ENCODE results near the gene LHFPL3.

Gene LHFPL3

DNA sequence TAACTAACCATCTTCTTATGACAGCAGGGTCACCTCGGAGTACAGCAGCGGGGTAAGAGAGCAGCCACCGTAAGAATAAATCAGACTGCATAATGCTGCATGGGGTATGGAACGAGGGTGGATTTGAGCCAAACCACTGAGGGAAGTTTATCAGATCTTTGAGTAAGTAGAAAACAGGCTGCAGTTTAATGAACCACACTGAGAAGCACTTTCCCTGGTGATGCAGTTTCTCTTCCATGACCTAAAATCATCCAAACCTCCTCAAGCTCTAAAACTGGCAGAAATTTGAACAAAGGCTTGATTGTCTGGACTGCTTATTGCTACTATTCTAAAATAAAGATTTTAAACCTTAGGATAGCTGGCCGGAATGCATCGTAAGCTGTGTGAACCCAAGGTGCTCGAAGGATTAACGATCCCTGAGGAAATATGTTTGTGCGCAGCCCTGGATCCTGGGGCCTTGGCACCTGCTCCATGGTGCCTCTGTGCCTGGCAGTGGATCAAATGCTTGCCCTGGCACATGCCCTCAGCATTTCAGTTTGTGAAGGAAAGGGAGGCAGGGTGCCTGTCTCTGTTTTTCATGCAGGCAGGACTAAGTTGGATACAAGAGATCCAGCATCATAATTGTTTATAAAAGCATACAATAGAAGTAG is 322.7 kb downstream of the LHFPL3 start:
- H3K4me1 ChIP-seq (ENCODE audit: control insufficient read depth, insufficient read depth, low read depth, low read length) = no peaks in the 10 kb centered on the region
- H2AK5ac ChIP-seq (ENCODE audit: low read length, severe bottlenecking) = no peak overlapping the region
- H2BK5ac ChIP-seq (ENCODE audit: low read depth, low read length, poor library complexity, severe bottlenecking) = no peak overlapping the region
- no peak overlapping the region for H2BK120ac ChIP-seq (ENCODE audit: low read depth, low read length)
- H3K9ac ChIP-seq (ENCODE audit: low read length) = no peak overlapping the region
- H2BK12ac ChIP-seq (ENCODE audit: low read length in 2 of 2) = no peak overlapping the region
- no peak overlapping the region for H3K23ac ChIP-seq (ENCODE audit: low read length in 2 of 2)
- H3K18ac ChIP-seq (ENCODE audit: low read depth in 1 of 2, low read length in 2 of 2) = no peak overlapping the region
- H3K14ac ChIP-seq (ENCODE audit: low read length in 2 of 2) = no peak overlapping the region
- DNase-seq = no peak
- no peak overlapping the region for H3K4me2 ChIP-seq (ENCODE audit: low read length, poor library complexity, severe bottlenecking)
- H3K27ac ChIP-seq (ENCODE audit: low read length, poor library complexity, severe bottlenecking) = no peak overlapping the region
- H3K36me3 ChIP-seq (ENCODE audit: control insufficient read depth in 1 of 2, insufficient read depth in 2 of 2, low read depth in 1 of 2, low read length in 2 of 2) = no peaks in the 10 kb centered on the region
- H3K79me1 ChIP-seq (replicated peaks; ENCODE audit: low read length, poor library complexity, severe bottlenecking) = no peaks in the 10 kb centered on the region
- 77% methylated on average over 9 of the region's 9 CpGs for WGBS
- no peak overlapping the region for H4K8ac ChIP-seq (ENCODE audit: low read length)
- no peak overlapping the region for H3K4ac ChIP-seq (ENCODE audit: low read depth in 1 of 2, low read length in 2 of 2)
- peaks cover 0 to 26% of the 10 kb centered on the region in 2 experiments for H3K27me3 ChIP-seq (ENCODE audit: control insufficient read depth in 1 of 2, insufficient read depth in 1 of 2, low read length in 2 of 2)
- H3K9me3 ChIP-seq (ENCODE audit: control insufficient read depth, low read length) = no peaks in the 10 kb centered on the region
- H4K91ac ChIP-seq (ENCODE audit: low read length) = no peak overlapping the region
- H3K4me3 ChIP-seq (ENCODE audit: insufficient read depth in 1 of 2, low read depth in 1 of 2, low read length in 2 of 2) = no peak overlapping the region
- no peak overlapping the region for H2BK15ac ChIP-seq (ENCODE audit: low read depth, poor library complexity, severe bottlenecking)
- no peak overlapping the region for H2AFZ ChIP-seq (ENCODE audit: low read depth, low read length)

DNA sequence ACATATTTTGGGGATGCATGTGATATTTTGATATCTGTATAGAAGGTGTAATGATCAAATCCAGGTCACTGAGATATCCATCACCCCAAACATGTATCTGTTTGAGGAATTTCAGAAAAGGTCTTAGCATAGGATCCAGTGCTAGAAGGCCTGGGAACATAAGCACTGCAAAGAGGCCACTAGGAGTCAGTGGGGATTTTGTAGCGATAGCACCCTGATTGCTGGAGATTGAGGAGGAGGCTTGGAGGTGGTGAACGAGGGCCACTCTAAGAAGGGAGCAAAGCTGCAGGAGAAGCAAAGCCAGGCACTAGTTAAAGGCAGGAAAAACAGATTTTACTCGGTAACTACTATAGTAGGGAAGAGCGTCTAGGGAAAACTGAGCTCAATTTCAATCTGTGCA is 324.0 kb downstream of the LHFPL3 start:
- Histone ChIP-seq H4K8ac (ENCODE audit: low read length) (no peak overlapping the region), H2AFZ (ENCODE audit: low read depth, low read length) (no peak overlapping the region), H4K91ac (ENCODE audit: low read length) (no peak overlapping the region), H3K4me1 (ENCODE audit: control insufficient read depth, insufficient read depth, low read depth, low read length) (no peaks in the 10 kb centered on the region), H3K27me3 (ENCODE audit: control insufficient read depth in 1 of 2, insufficient read depth in 1 of 2, low read length in 2 of 2) (peaks cover 0 to 26% of the 10 kb centered on the region in 2 experiments), H3K4me2 (ENCODE audit: low read length, poor library complexity, severe bottlenecking) (no peak overlapping the region), H2AK5ac (ENCODE audit: low read length, severe bottlenecking) (no peak overlapping the region), H3K23ac (ENCODE audit: low read length in 2 of 2) (no peak overlapping the region), H2BK5ac (ENCODE audit: low read depth, low read length, poor library complexity, severe bottlenecking) (no peak overlapping the region), H3K4ac (ENCODE audit: low read depth in 1 of 2, low read length in 2 of 2) (no peak overlapping the region), H2BK120ac (ENCODE audit: low read depth, low read length) (no peak overlapping the region), H3K9ac (ENCODE audit: low read length) (no peak overlapping the region), H3K4me3 (ENCODE audit: insufficient read depth in 1 of 2, low read depth in 1 of 2, low read length in 2 of 2) (no peak overlapping the region), H3K79me1 (replicated peaks; ENCODE audit: low read length, poor library complexity, severe bottlenecking) (no peaks in the 10 kb centered on the region), H3K36me3 (ENCODE audit: control insufficient read depth in 1 of 2, insufficient read depth in 2 of 2, low read depth in 1 of 2, low read length in 2 of 2) (no peaks in the 10 kb centered on the region), H2BK15ac (ENCODE audit: low read depth, poor library complexity, severe bottlenecking) (no peak overlapping the region), H2BK12ac (ENCODE audit: low read length in 2 of 2) (no peak overlapping the region), H3K9me3 (ENCODE audit: control insufficient read depth, low read length) (no peaks in the 10 kb centered on the region), H3K18ac (ENCODE audit: low read depth in 1 of 2, low read length in 2 of 2) (no peak overlapping the region), H3K27ac (ENCODE audit: low read length, poor library complexity, severe bottlenecking) (no peak overlapping the region), H3K14ac (ENCODE audit: low read length in 2 of 2) (no peak overlapping the region)
- 64% methylated on average over 4 of the region's 4 CpGs for WGBS
- DNase-seq = no peak

DNA sequence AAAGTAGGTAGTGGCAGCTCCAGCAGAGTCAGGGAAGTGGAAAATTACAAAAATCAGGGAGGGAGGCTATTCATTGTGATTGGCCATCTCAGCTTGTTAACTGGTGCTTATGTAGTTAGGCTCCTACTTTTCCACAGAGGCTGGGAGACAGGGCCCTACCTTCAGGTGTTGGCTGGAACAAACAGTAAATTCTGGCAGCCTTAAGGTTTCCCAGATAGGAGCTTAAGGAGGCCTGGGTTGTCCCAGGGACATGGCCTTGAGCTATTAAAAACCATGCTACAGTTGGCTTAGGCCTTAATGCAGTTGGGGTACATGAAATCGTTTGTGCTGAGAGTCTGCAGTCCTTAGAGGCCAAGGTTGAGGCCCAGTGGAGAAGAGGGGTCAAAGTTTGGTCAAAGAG is 324.5 kb downstream of the LHFPL3 start:
- Histone ChIP-seq H3K27ac (ENCODE audit: low read length, poor library complexity, severe bottlenecking) (no peak overlapping the region), H3K27me3 (ENCODE audit: control insufficient read depth in 1 of 2, insufficient read depth in 1 of 2, low read length in 2 of 2) (peaks cover 0 to 26% of the 10 kb centered on the region in 2 experiments), H2AK5ac (ENCODE audit: low read length, severe bottlenecking) (no peak overlapping the region), H2BK5ac (ENCODE audit: low read depth, low read length, poor library complexity, severe bottlenecking) (no peak overlapping the region), H4K91ac (ENCODE audit: low read length) (no peak overlapping the region), H3K14ac (ENCODE audit: low read length in 2 of 2) (no peak overlapping the region), H2AFZ (ENCODE audit: low read depth, low read length) (no peak overlapping the region), H3K36me3 (ENCODE audit: control insufficient read depth in 1 of 2, insufficient read depth in 2 of 2, low read depth in 1 of 2, low read length in 2 of 2) (no peaks in the 10 kb centered on the region), H3K23ac (ENCODE audit: low read length in 2 of 2) (no peak overlapping the region), H3K79me1 (replicated peaks; ENCODE audit: low read length, poor library complexity, severe bottlenecking) (no peaks in the 10 kb centered on the region), H2BK120ac (ENCODE audit: low read depth, low read length) (no peak overlapping the region), H3K18ac (ENCODE audit: low read depth in 1 of 2, low read length in 2 of 2) (no peak overlapping the region), H4K8ac (ENCODE audit: low read length) (no peak overlapping the region), H2BK12ac (ENCODE audit: low read length in 2 of 2) (no peak overlapping the region), H3K4me3 (ENCODE audit: insufficient read depth in 1 of 2, low read depth in 1 of 2, low read length in 2 of 2) (no peak overlapping the region), H3K4me2 (ENCODE audit: low read length, poor library complexity, severe bottlenecking) (no peak overlapping the region), H3K9me3 (ENCODE audit: control insufficient read depth, low read length) (no peaks in the 10 kb centered on the region), H2BK15ac (ENCODE audit: low read depth, poor library complexity, severe bottlenecking) (no peak overlapping the region), H3K4me1 (ENCODE audit: control insufficient read depth, insufficient read depth, low read depth, low read length) (no peaks in the 10 kb centered on the region), H3K9ac (ENCODE audit: low read length) (no peak overlapping the region), H3K4ac (ENCODE audit: low read depth in 1 of 2, low read length in 2 of 2) (no peak overlapping the region)
- WGBS = 7% methylated on average over 1 of the region's 1 CpG
- DNase-seq = no peak

DNA sequence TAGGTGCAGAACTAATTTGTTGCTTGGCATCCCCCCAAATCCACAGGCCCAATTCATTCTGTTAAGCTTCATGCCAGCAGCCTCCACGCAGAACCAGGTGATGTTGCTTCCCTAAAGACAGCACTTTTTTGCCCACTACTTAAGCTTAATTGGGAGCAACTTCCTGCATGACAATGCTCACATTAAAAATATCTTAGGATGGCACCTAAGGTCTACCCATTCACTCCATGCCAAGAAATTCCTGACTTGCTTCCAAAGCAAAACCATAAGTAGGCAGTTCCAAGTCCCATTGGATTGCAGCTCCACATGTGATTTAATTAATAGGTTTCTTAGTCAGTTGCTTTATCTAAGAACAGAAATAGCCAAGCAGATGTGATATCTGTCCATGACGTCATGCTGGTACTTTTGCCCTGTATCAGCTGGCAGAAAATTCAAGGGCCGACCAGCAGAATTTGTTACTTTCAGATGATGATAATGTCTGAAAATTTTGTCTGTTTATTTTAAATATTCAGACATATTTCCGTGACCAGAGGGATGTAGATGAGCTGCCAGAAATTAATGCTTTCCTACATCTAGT is 325.5 kb downstream of the LHFPL3 start:
- Histone ChIP-seq H3K9me3 (ENCODE audit: control insufficient read depth, low read length) (no peaks in the 10 kb centered on the region), H2BK15ac (ENCODE audit: low read depth, poor library complexity, severe bottlenecking) (no peak overlapping the region), H3K36me3 (ENCODE audit: control insufficient read depth in 1 of 2, insufficient read depth in 2 of 2, low read depth in 1 of 2, low read length in 2 of 2) (no peaks in the 10 kb centered on the region), H2BK120ac (ENCODE audit: low read depth, low read length) (no peak overlapping the region), H3K9ac (ENCODE audit: low read length) (no peak overlapping the region), H2AFZ (ENCODE audit: low read depth, low read length) (no peak overlapping the region), H4K91ac (ENCODE audit: low read length) (no peak overlapping the region), H3K4ac (ENCODE audit: low read depth in 1 of 2, low read length in 2 of 2) (no peak overlapping the region), H3K18ac (ENCODE audit: low read depth in 1 of 2, low read length in 2 of 2) (no peak overlapping the region), H2BK12ac (ENCODE audit: low read length in 2 of 2) (no peak overlapping the region), H4K8ac (ENCODE audit: low read length) (no peak overlapping the region), H3K4me2 (ENCODE audit: low read length, poor library complexity, severe bottlenecking) (no peak overlapping the region), H3K14ac (ENCODE audit: low read length in 2 of 2) (no peak overlapping the region), H3K4me1 (ENCODE audit: control insufficient read depth, insufficient read depth, low read depth, low read length) (no peaks in the 10 kb centered on the region), H3K79me1 (replicated peaks; ENCODE audit: low read length, poor library complexity, severe bottlenecking) (no peaks in the 10 kb centered on the region), H2BK5ac (ENCODE audit: low read depth, low read length, poor library complexity, severe bottlenecking) (no peak overlapping the region), H3K27ac (ENCODE audit: low read length, poor library complexity, severe bottlenecking) (no peak overlapping the region), H3K27me3 (ENCODE audit: control insufficient read depth in 1 of 2, insufficient read depth in 1 of 2, low read length in 2 of 2) (peaks cover 0 to 15% of the 10 kb centered on the region in 2 experiments), H2AK5ac (ENCODE audit: low read length, severe bottlenecking) (no peak overlapping the region), H3K23ac (ENCODE audit: low read length in 2 of 2) (no peak overlapping the region), H3K4me3 (ENCODE audit: insufficient read depth in 1 of 2, low read depth in 1 of 2, low read length in 2 of 2) (no peak overlapping the region)
- no peak for DNase-seq
- 61% methylated on average over 3 of the region's 4 CpGs for WGBS
